DMS153 treated with DMSO at 0.1 percent for 48 hours (cell line): ENCODE measurements around the gene OR6A2.
"Not testable (repeated sequence)": the region's sequence is repeated elsewhere in the genome, so short reads cannot be mapped to it uniquely, and the experiment has no call there.

Experiments used
- DNase-seq: peaks from one replicate; lab custom pipeline; 2025; ENCODE audit not compliant: unreplicated experiment; lab: John Stamatoyannopoulos, UW

OR6A2 gene

GRCh38 chr11:6799402-6799801 is at the start of gene OR6A2:
OR6A2 (minus strand) TSS chr11:6799689; CDS start chr11:6795708, 3,981 bp downstream.
- no peak for DNase-seq

DNA sequence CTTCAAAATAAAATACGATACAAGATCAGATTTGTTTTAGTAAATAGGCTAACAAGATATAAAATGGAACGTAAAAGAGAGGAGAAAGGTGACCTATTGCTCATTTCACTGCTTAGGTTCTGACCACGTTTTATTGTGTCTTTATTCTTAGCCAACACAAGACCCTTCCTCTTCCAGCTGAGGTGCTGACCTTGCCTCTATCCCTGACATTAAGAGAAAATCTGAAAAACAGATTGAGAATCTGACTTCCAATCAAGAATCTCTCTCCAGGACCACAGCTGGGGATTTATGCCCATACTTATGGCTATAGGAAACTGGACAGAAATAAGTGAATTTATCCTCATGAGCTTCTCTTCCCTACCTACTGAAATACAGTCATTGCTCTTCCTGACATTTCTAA is 45.9 kb upstream of the OR6A2 start, which contains the start of gene OR10A5:
TSS of gene OR10A5 (plus strand) at position 301 of the 400 bp plus-strand sequence. CDS start at position 301, 0 bp downstream.
- no peak for DNase-seq

GRCh38 chr11:6844356-6844755 is 44.9 kb upstream of the OR6A2 start:
- DNase-seq: no peak

DNA sequence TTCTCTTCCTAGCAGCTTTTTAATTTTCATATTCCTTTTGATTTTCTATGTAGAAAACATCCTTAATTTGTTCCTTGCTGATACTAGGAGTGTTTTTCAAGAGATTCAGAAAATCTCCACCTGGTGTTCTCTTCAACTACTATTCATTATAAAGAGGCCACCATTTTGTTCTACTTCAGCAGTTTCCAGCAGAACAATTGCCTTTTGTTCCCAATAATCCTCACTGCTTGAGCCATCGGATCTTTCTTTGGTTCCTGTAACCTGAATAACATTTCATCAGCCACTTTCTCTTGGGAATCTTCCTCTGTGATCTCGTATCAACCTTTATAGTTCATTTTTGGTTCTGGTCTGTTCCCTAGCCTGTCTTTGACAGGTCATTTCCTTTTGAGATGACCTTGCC is 44.2 kb upstream of the OR6A2 start:
- DNase-seq: no peak

- no peak for DNase-seq
Measured at GRCh38 chr11:6841694-6842093, 42.2 kb upstream of the OR6A2 start.

GRCh38 chr11:6834021-6834420 is 34.5 kb upstream of the OR6A2 start:
- no peak for DNase-seq

DNA sequence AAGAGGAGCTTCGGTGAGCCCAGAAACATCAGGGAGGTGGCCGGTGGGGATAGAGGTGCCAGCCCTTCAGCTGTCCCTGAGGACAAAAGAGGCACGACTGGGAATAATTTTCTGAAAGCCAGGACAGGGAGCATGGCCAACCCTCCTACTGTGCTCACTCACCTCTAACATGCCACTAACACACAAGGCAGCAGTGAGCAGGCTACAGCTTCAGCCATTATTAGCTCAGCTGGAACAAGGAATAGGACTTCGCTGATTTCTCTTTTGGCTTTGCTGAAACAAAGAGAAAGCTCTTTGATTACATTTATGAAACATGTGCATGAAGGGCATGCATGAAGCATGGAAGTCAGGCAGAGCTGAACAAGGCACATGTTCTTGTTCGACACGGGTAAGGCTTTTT is 33.9 kb upstream of the OR6A2 start:
- DNase-seq: no peak

GRCh38 chr11:6828103-6828502 is 28.6 kb upstream of the OR6A2 start:
- no peak for DNase-seq

DNA sequence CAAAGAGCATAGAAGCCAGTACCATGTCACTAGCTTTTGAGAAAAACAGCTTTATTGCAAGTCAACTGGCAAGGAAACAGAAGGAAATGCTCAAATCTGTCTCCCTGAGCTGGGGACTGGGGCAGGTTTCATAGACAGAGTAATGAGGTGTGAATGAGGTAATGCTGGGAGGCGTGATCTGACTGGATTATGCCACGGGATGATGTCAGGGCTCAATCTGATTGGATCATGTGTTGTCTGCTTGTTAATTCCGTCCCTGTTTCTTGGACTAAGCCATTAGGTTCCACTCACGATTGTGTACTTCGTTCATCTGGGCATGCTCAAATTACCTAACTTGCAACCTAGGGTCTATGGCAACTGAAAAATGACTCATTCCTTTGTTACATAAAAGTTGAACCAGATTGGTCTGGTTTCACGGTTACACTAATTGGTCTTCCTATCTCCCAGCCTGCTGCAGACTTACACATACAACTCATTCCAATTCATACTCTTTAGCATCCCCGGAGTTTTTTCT is 25.8 kb upstream of the OR6A2 start:
- DNase-seq: no peak

GRCh38 chr11:6824136-6824823 is 24.8 kb upstream of the OR6A2 start:
- no peak for DNase-seq

DNA sequence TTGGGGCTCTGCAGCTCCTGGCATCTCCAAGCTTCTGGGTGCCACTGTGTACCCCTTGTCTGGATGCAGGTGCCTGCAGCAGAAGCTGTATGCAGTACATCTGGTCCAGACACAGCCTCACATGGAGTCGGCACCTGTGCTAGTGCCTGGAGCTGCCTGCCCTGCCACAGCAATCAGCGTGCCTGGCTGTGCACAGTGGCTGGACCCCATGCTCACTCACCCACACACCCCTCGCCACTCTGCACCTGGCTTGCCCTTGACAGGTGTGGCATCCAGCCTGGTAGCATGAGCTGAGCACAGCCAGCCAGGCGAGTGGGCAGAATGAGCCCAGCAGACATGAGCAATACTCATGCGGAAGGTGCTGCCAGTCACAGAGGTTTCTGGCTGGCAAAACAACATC is 19.5 kb upstream of the OR6A2 start:
- DNase-seq: no peak

DNA sequence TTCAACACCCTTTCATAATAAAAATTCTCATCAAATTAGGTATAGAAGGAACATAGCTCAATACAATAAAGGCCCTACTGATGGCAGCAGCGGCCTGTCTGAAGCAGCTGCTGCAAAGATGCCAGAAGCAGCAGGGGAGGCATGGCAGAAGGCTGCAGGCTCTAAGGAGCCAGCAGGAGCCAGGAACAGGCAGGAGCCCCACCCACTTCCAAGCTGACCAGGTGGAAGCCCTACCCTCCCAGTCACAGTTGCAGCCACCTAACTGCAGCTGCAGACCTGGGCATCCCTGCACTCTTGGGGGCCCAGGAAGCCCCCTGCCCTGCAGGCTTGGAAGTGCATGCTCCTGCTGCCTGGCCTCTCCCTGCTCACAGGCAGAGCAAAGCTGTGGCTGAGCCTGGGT is 18.2 kb upstream of the OR6A2 start:
- DNase-seq: no peak

DNA sequence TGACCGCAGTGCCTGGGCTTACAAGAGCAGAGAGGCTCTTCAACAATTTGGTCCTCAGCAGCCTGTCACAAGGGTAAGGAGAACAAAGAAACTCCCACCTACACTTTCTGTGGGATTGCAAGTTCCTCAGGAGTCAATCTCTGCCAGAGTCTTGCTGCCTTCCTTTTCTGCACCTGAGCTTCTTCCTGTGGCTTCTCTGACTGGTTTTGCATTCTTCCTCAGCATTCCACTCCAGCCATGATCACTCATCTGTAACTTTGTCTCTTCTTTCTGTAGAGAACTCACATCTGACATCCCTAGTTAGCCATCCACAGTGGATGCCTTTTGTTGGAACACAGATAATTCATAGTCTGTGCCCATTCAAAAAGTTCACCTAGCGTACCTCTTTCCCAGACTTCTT is 14.2 kb upstream of the OR6A2 start:
- DNase-seq: no peak

DNA sequence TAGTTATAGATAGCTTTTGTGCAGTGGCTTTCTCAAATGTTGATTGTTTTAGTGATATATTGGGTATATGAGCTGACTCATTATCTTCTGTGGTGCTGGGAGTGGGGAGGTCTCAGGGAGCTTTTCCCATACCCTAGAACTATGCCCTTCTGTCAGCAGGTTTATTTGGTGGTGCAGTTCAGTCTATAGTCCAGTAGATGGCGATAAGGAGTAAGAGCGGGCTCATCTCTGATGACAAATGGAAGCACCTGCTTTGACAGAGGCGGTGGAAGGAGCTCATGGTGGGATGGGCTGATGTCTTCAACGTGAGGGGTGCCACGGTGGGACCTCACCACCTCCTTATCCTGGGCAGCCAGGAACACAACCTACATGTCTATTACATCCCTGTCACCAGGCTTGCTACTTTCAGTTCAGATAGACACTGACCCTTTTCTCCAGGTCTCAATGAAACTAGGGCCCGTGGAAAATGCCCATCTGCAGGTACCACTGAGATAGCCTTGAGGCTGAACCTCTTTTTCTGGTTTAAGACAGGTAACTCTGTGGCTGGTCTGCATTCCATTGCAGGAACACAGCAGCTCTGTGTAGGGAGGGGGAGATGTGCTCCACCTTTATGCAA is 13.0 kb upstream of the OR6A2 start:
- peak; percentile 50 for DNase-seq

- DNase-seq: not testable (repeated sequence)
Measured at GRCh38 chr11:6801075-6801474, 1.6 kb upstream of the OR6A2 start.

- no peak for DNase-seq
Measured at GRCh38 chr11:6794639-6795038, 4.8 kb downstream of the OR6A2 start.

DNA sequence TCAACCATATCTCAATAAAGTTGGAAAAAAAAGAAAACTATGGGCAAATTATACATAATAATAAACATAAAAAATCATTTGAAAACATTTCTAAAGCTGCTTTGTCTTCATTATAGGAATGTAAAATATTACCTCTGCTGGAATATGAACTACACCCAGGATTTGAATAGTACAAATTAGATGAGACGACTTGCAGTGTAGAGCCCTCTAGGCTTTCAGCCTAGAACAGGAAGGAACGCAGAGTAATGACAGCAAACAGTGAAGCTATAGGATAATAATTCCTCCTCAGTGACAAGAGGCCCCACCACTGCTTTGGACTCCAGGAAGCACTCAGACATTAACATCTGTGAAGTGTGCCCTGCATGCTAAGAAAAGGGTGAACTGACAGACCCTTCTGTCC is 8.9 kb downstream of the OR6A2 start:
- no peak for DNase-seq

- no peak for DNase-seq
Measured at GRCh38 chr11:6782720-6783119, 16.8 kb downstream of the OR6A2 start, which contains the start of gene OR2AG1. OR2AG1 (plus strand) TSS chr11:6783020; CDS start chr11:6785038, 2,018 bp downstream.

DNA sequence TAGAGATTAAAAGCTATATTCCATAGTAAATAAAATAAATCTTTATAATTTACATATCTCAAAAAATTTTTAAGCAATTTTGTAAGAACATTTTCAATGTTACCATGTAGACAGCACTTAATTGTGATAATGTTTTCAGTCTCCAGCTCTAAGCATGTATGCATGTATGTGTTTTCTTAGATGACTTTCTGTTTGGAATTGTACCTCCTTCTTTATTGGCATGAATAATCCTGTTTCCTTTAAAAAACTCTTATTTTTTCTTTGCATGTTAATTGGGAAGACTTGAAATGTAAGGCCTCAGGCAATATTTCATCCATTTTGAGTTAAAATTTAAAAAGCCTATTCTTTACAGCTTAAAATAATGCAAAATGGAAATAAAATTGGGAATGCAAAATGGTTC is 18.7 kb downstream of the OR6A2 start:
- no peak for DNase-seq

DNA sequence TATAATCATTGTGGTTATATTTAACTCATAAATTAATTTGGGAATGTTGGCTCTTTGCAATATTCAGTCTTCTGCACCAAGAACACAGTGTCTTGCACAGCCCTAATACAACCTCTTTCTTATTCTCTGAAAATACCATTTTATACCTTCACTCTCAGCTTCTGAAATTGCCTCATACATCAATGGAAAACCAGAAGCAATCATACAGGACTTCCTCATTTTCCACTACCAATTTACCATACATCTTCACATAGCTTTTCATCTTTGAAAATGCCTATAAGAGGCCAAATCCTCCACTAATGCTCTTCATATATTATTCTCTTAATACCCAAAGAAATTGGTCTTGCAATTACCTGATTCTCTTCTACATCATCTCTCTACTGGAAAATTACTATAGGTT is 21.0 kb downstream of the OR6A2 start:
- DNase-seq: no peak

DNA sequence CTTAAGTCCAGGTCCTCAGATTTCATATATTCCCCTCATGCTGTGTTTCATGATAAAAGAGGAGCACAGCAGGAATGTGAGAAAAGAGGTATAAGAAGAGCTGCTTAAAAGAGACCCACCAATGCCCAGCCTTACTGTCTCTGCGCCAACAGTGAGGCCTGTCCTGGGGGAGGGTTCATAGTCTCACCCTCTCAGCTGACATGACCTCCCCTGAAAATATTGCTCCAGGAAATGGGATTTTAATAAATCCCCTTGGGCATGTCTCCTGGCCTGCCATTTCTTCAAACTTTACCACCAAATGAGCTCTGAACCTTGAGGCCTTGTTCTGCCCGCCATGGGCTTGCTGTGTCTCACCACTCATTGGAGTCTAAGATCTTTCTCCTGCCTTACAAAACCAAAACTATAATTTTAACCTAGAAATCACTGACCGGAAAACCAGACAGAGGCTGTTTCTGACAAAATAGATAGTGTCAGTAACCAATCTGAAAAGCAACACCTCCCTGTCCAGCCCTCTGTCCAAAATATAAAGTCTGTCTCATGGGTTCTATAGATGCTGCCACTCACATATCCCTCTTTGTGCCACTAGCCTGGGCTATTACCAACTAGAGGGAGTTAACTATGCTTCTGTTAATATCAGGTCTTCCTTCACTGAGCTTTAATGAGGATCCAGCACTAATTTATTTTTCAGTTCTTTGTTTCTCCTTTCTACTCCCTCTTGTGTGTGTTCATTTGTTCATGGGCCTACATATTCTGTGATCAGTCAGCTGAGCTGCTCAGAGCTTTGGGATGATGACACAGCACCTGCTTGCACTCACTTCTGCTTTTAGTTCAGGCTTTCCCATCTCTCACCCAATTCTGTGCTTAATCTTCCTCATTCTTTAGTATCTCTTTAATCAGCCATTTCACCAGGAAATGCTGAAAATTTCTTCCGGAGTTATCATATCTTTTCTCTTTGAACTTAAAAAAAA is 27.3 kb downstream of the OR6A2 start, which contains the start of gene OR2AG2:
TSS of gene OR2AG2 (minus strand) at position 51 of the 968 bp plus-strand sequence. CDS start 3,019 bp downstream, outside the sequence.
- DNase-seq: no peak
